Fibroblast of mammary gland (primary cell): ENCODE results near the gene TPSD1.
"Not testable (repeated sequence)": the region's sequence is repeated elsewhere in the genome, so short reads cannot be mapped to it uniquely, and the experiment has no call there.

Experiments
- DNase-seq: peaks from one replicate; pipeline ENCODE4 v3.0.0-alpha.2; 2010; ENCODE audit warnings: low read depth
- H3K4me3 ChIP-seq: 2 replicates; pipeline ENCODE4 v1.5.1; 2011; ENCODE audit warnings: low read depth, mild to moderate bottlenecking, low read length, moderate library complexity; ENCODE audit not compliant: control insufficient read depth
- CTCF ChIP-seq: conservative IDR thresholded peaks from 2 replicates; pipeline ENCODE4 v1.5.1; 2011; ENCODE audit warnings: low read depth, low read length, inconsistent platforms; ENCODE audit not compliant: control insufficient read depth, insufficient read depth

Gene TPSD1

DNA sequence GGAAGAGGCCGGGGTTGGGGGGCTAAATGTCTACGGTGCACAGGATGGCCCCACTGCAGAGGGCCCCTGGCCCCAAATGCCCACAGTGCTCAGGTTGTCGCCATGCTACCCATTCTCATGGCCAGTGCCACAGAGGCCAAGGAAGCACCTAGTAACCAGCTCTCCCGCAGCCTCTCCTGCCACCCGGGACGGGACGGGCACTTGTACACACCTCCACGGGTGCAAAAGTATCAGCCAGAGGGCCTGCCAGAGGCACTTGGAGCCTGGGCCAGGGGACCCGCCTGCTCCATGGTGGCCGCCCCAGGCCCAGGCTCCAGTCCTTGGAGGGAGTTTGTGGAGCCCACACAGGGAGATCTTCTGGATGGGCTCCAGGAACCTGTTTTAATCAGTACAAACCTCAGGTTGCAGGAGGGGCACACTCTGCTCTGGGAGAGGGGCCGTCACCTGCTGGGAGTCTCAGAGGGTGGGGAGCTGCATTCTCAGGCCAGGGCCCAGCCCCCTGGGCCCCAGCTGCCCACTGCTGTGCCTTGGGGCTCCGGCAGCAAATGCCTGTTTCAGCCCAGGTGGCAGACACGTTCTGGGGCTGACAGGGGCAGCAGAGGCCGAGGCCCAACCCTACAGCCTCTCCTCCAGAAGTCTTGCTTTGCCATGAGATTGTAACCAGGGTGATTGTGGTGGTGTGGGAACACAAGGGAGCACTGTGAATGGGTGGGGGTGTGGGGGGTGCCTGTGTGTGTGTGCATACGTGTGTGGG, 7.9 kb downstream of the TPSD1 start:
- no peak for TF ChIP-seq CTCF
- DNase-seq = no peak
- no peak overlapping the region for H3K4me3 ChIP-seq

DNA sequence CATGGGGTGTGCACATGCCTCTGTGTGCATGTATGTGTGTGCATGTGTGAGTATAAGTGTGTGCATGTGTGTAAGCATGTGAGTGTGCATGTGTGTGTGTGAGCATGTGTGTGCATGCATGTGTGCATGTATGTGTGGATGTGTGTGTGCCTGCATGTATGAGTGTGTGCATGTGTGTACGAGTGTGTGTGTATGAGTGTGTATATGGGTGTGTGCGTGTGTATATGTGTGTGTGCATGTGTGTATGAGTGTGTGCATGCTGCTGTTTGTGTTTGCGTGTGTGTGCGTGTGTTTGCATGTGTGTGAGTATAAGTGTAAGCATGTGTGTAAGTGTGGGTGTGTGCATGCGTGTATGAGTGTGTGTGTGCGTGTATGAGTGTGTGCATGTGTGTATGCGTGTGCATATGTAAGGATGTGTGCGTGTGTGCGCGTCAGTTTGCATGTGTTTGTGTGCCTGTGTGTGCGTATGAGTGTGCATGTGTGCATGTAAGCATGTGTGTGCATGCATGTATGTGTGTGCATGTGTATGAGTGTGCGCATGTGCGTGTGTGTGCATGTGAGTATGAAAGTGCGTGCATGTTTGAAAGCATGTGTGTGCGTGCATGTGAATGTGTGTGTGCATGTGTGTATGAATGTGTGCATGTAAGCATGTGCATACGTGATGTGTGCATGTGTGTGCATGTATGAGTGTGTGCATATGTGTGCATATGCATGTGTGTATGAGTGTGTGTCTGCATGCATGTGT, 8.6 kb downstream of the TPSD1 start:
- H3K4me3 ChIP-seq = no peak overlapping the region

DNA sequence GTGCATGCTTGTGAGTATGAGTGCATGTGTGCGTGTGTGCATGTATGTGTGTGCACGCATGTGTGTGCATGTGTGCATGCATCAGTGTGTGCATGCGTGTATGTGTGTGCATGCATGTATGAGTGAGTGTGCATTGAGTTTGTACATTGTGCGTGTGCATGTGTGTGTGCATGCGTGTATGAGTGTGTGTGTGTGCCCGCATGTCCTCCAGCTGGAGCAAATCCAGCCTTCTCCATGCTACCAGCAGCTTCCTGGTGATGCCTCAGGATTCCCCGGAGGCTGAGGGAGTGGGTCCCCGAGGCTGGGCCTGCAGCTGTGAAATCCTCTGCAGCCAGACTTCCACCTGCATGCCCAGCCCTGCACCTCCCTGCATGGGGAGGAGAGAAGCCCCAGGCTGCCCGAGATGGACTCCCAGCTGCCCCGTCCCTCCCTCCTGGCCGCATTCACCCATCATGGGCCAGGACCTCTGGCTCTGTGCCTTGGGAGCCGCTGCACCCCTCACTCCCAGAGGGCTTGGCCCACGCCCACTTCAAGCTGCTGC, 9.3 kb downstream of the TPSD1 start:
- H3K4me3 ChIP-seq = no peak overlapping the region
- TF ChIP-seq CTCF = no peak
- no peak for DNase-seq

More for the DNA sequence above, 8.6 kb downstream of the TPSD1 start:
- no peak for TF ChIP-seq CTCF
- DNase-seq = no peak

DNA sequence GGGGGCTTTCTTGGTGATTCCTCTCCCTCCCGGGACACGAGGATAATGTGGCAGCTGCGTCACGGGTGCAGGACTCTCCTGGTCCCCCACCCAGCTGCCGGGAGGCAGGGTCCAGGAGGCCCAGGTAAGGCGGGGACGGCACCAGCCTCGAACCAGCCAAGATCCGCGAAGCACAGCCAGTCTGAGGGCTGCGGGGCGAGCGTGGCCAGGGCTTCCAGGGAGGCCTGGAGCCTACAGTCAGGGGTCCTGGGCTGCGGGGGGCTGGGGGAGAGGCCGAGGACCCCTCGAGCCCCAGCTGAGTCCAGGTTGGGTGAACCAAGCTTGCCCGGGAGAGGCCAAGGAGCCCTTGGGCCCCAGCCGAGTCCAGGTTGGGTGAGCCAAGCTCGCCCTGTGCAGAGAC, 10.0 kb downstream of the TPSD1 start:
- TF ChIP-seq CTCF = no peak
- H3K4me3 ChIP-seq = no peak overlapping the region
- DNase-seq = no peak

DNA sequence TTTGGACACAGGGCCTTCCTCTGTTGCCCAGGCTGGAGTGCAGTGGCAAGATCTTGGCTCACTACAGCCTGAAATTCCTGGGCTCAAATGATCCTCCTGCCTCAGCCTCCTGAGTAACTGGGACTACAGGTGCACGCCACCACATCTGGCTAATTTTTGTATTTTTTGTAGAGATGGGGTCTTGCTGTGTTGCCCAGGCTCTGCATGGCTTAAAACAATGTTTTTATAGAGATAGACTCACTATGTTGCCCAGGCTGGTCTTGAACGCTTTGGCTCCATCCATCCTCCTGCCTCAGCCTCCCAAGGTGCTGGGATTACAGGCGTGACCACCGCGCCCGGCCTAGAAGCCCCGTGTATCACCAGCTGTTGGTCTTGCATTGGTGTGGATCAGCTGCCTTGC, 13.5 kb downstream of the TPSD1 start:
- DNase-seq, H3K4me3 ChIP-seq: not testable (repeated sequence)

DNA sequence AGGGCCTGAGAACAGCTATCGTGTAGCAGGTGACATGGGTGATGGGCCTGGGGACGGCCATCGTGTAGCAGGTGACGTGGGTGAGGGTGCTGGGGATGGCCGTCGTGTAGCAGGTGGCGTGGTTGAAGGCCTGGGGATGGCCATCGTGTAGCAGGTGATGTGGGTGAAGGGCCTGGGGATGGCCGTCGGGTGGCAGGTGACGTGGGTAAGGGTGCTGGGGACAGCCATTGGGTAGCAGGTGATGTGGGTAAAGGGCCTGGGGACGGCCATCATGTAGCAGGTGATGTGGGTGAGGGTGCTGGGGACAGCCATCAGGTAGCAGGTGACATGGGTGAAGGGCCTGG, 15.5 kb downstream of the TPSD1 start:
- no peak for TF ChIP-seq CTCF
- H3K4me3 ChIP-seq = no peak overlapping the region
- DNase-seq = no peak

- H3K4me3 ChIP-seq, DNase-seq: not testable (repeated sequence)
These were observed 16.0 kb downstream of the TPSD1 start for GRCh38 chr16:1271724-1272413.
